SK-N-SH (cell line): ENCODE data around the gene ARPIN. TPM values are rescaled to one million over a fixed set of nuclear protein-coding genes. Genes with fewer than 3 reads are reported as not detected.
A peak's percentile ranks its signal among the peaks of the same experiment; 100 is the strongest.

Source experiments
- CTCF ChIA-PET: fragments of 300-600, 350-600 bp; formaldehyde crosslinking; extraction: SDS; loops from one replicate; lab custom pipeline; 2021; lab: Yijun Ruan, JAX
- POLR2A ChIA-PET: fragments of 350-600 bp; sonication (Branson Sonifier 250); formaldehyde crosslinking; extraction: SDS; loops from one replicate; lab custom pipeline; 2020; ENCODE audit warnings: antibody characterized with exemption, inconsistent platforms; lab: Yijun Ruan, JAX
- DNase-seq: peaks from one replicate; pipeline ENCODE4 v3.0.0; 2012
- H2AFZ ChIP-seq: fragments of 200-600 bp; sonication (generic); 2 replicates; pipeline ENCODE4 v1.8.1; 2016; ENCODE audit warnings: antibody characterized with exemption, mild to moderate bottlenecking, low read depth
- H3F3A ChIP-seq: fragments of 200-600 bp; sonication (generic); replicated peaks from 2 replicates; pipeline ENCODE3; 2016; ENCODE audit warnings: antibody characterized with exemption, mild to moderate bottlenecking; ENCODE audit not compliant: insufficient read depth
- H3K27ac ChIP-seq, 2 experiments: fragments of 200-500 bp in 1 of 2; fragments of 200-600 bp in 1 of 2; sonication (Bioruptor generic) in 1 of 2; sonication (generic), shearing (Covaris generic) in 1 of 2; 2 replicates each; pipeline versions ENCODE4 v1.5.1 to v1.6.1; 2014 to 2016; ENCODE audit warnings: low read depth in 2 of 2, inconsistent platforms in 1 of 2, low read length in 1 of 2, mild to moderate bottlenecking in 1 of 2, mixed read lengths in 1 of 2
- H3K27me3 ChIP-seq: fragments of 200-600 bp; sonication (generic), shearing (Covaris generic); 2 replicates; pipeline ENCODE4 v1.6.1; 2016; ENCODE audit warnings: mixed run types; ENCODE audit not compliant: insufficient read depth
- H3K36me3 ChIP-seq, 2 experiments: fragments of 200-500 bp in 1 of 2; fragments of 200-600 bp in 1 of 2; sonication (Bioruptor generic) in 1 of 2; sonication (generic) in 1 of 2; replicated peaks in 1 of 2; 2 replicates each; pipeline versions ENCODE3 to v1.5.1; 2014 to 2016; ENCODE audit warnings: low read length in 1 of 2, mild to moderate bottlenecking in 1 of 2; ENCODE audit not compliant: insufficient read depth in 2 of 2, control insufficient read depth in 1 of 2
- H3K4me1 ChIP-seq, 2 experiments: fragments of 200-500 bp in 1 of 2; fragments of 200-600 bp in 1 of 2; sonication (Bioruptor generic) in 1 of 2; sonication (generic), shearing (Covaris generic) in 1 of 2; 2 replicates each; pipeline versions ENCODE4 v1.5.1 to v1.6.1; 2014 to 2016; ENCODE audit warnings: low read depth in 1 of 2, low read length in 1 of 2, mixed run types in 1 of 2; ENCODE audit not compliant: insufficient read depth in 2 of 2, control insufficient read depth in 1 of 2
- H3K4me2 ChIP-seq: fragments of 200-600 bp; sonication (generic), shearing (Covaris generic); 2 replicates; pipeline ENCODE4 v1.6.1; 2017; ENCODE audit warnings: mixed run types
- H3K4me3 ChIP-seq, 2 experiments: fragments of 200-500 bp in 1 of 2; fragments of 200-600 bp in 1 of 2; sonication (Bioruptor generic) in 1 of 2; sonication (generic), shearing (Covaris generic) in 1 of 2; 2 replicates each; pipeline versions ENCODE4 v1.5.1 to v1.8.1; 2014 to 2016; ENCODE audit warnings: low read depth in 2 of 2, inconsistent platforms in 1 of 2, low read length in 1 of 2, mild to moderate bottlenecking in 1 of 2, mixed read lengths in 1 of 2, moderate library complexity in 1 of 2
- H3K79me2 ChIP-seq: fragments of 200-600 bp; sonication (generic); 2 replicates; pipeline ENCODE4 v1.8.1; 2017; ENCODE audit warnings: mild to moderate bottlenecking; ENCODE audit not compliant: insufficient read depth
- H3K9ac ChIP-seq: fragments of 200-600 bp; sonication (generic); 2 replicates; pipeline ENCODE4 v1.6.1; 2017; ENCODE audit warnings: mixed run types
- H3K9me2 ChIP-seq: fragments of 200-600 bp; sonication (generic); 2 replicates; pipeline ENCODE4 v1.6.1; 2017; ENCODE audit warnings: mixed run types
- H3K9me3 ChIP-seq: fragments of 200-600 bp; sonication (generic); 2 replicates; pipeline ENCODE4 v1.6.1; 2017; ENCODE audit warnings: mixed run types, mild to moderate bottlenecking, moderate library complexity
- H4K20me1 ChIP-seq: fragments of 200-600 bp; sonication (generic); 2 replicates; pipeline ENCODE4 v1.6.1; 2017; ENCODE audit warnings: mild to moderate bottlenecking, mixed run types; ENCODE audit not compliant: insufficient read depth
- CHD2 ChIP-seq: fragments of 150-350 bp; IDR thresholded peaks from 2 replicates; pipeline ENCODE4 v1.6.1; 2018; ENCODE audit warnings: low read length; ENCODE audit not compliant: partially characterized antibody
- ELF1 ChIP-seq: IDR thresholded peaks from 2 replicates; pipeline ENCODE4 v1.4.0; 2012
- EP300 ChIP-seq, 2 experiments: IDR thresholded peaks; 2 replicates each; pipeline versions ENCODE4 v1.4.0 to v1.6.1; 2012; ENCODE audit warnings: borderline replicate concordance in 1 of 2, low read depth in 1 of 2, low read length in 1 of 2
- FOXJ3 ChIP-seq: sonication (generic); formaldehyde crosslinking; IDR thresholded peaks from 2 replicates; pipeline ENCODE4 v1.5.1; 2020; ENCODE audit warnings: mild to moderate bottlenecking, missing genetic modification reagents
- FOXM1 ChIP-seq: IDR thresholded peaks from 2 replicates; pipeline ENCODE4 v1.4.0; 2012; ENCODE audit warnings: low read depth, mild to moderate bottlenecking
- GABPA ChIP-seq: IDR thresholded peaks from 2 replicates; pipeline ENCODE4 v1.4.0; 2012; ENCODE audit warnings: low read depth, mild to moderate bottlenecking
- GATA2 ChIP-seq: sonication (generic); formaldehyde crosslinking; IDR thresholded peaks from 2 replicates; pipeline ENCODE4 v1.5.0; 2020; ENCODE audit warnings: mild to moderate bottlenecking, missing genetic modification reagents
- JUND ChIP-seq: IDR thresholded peaks from 2 replicates; pipeline ENCODE4 v1.4.0; 2012
- MXI1 ChIP-seq: IDR thresholded peaks from 2 replicates; pipeline ENCODE4 v1.6.1; 2012; ENCODE audit warnings: mild to moderate bottlenecking, low read depth, low read length, improper control_type of control experiment
- NFIC ChIP-seq: IDR thresholded peaks from 2 replicates; pipeline ENCODE4 v1.4.0; 2012; ENCODE audit warnings: borderline replicate concordance
- NRF1 ChIP-seq: IDR thresholded peaks from 2 replicates; pipeline ENCODE4 v1.6.1; 2012; ENCODE audit warnings: low read depth, mild to moderate bottlenecking, low read length
- POLR2AphosphoS5 ChIP-seq: IDR thresholded peaks from 2 replicates; pipeline ENCODE4 v1.6.1; 2012; ENCODE audit warnings: low read depth, low read length
- RAD21 ChIP-seq: IDR thresholded peaks from 2 replicates; pipeline ENCODE4 v1.6.1; 2012; ENCODE audit warnings: mild to moderate bottlenecking, low read length
- RXRA ChIP-seq: IDR thresholded peaks from 2 replicates; pipeline ENCODE4 v1.4.0; 2012; ENCODE audit warnings: low read depth, mild to moderate bottlenecking, borderline replicate concordance
- SMC3 ChIP-seq: IDR thresholded peaks from 2 replicates; pipeline ENCODE4 v1.6.1; 2012; ENCODE audit warnings: low read depth, low read length, improper control_type of control experiment
- TAF1 ChIP-seq: IDR thresholded peaks from 2 replicates; pipeline ENCODE4 v1.6.1; 2012; ENCODE audit warnings: low read depth, mild to moderate bottlenecking, low read length, moderate library complexity, borderline replicate concordance
- TEAD4 ChIP-seq: IDR thresholded peaks from 2 replicates; pipeline ENCODE4 v1.4.0; 2012; ENCODE audit warnings: mild to moderate bottlenecking, borderline replicate concordance; ENCODE audit not compliant: insufficient read depth
- YY1 ChIP-seq: IDR thresholded peaks from 2 replicates; pipeline ENCODE4 v1.4.0; 2012; ENCODE audit warnings: low read depth, mild to moderate bottlenecking
- WGBS: methylation state at CpG from one replicate; pipeline ENCODE4 v1.1.6; 2017; ENCODE audit warnings: low lambda C conversion rate; 5-methylcytosine and 5-hydroxymethylcytosine counted together
- polyA plus RNA-seq, 3 experiments: library from polyadenylated mRNA; depleted of rRNA; stranded (reverse); fragments of >200 nt; gene quantifications; 2 replicates each; pipeline ENCODE4 v1.2.3, GENCODE V29; 2012
- TF ChIP-seq, protein P1 (sequence below): IDR thresholded peaks from 2 replicates; pipeline ENCODE4 v1.4.0; 2012; ENCODE audit warnings: low read depth, borderline replicate concordance
- TF ChIP-seq, protein P2 (sequence below): fragments of 200-600 bp; sonication (generic); IDR thresholded peaks from 2 replicates; pipeline ENCODE4 v1.6.1; 2017; ENCODE audit warnings: antibody characterized with exemption, mild to moderate bottlenecking, moderate library complexity
- TF ChIP-seq, protein P3 (sequence below): IDR thresholded peaks from 2 replicates; pipeline ENCODE4 v1.4.0; 2012; ENCODE audit warnings: low read depth
- TF ChIP-seq, protein P4 (sequence below): IDR thresholded peaks from 2 replicates; pipeline ENCODE4 v1.6.1; 2012; ENCODE audit warnings: mild to moderate bottlenecking, low read depth, low read length, moderate library complexity
- TF ChIP-seq, protein P5 (sequence below): fragments of 150-350 bp; IDR thresholded peaks from 2 replicates; pipeline ENCODE4 v1.6.1; 2017; ENCODE audit warnings: antibody characterized with exemption, low read length, low read depth, borderline replicate concordance
- TF ChIP-seq, protein P6 (sequence below): fragments of 150-350 bp; IDR thresholded peaks from 2 replicates; pipeline ENCODE4 v1.6.1; 2016; ENCODE audit warnings: mild to moderate bottlenecking, low read depth, low read length

ARPIN gene
- polyA plus RNA-seq, 1 of the 3 experiments (the other 2 are of a cell fraction), result 13.5 TPM

DNA sequence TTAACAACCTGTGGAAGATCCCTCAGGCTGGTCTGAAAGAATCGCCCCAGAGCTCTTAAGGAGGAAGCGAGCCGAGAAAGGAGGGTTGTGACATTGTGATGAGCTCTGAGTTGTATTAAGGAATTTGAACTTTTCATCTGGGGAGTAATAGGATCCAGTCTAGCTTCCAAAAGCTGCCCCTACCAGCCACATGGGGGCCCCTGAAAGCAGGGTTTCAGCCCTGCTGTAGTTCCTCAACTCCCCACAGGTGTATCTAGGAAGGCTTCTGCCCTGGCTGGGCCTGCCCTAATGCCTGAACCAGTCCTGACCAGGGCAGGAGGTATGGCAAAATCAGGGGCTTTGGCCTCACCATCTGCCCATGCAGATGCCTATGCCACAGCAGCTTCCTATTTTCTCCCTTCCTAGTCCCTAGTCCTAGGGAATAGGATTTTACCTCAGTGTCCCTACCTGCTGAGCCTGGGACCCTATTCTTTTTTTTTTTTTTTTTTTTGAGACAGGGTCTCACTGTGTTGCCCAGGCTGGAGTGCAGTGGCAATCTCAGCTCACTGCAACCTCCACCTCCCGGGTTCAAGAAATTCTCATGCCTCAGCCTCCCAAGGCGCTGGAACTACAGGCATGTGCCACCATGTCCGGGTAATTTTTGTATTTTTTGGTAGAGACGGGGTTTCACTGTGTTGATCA lies 14.0 kb downstream of the ARPIN start:
- H3K4me3 ChIP-seq, result no peak overlapping the region
- peaks cover under 1% of the 10 kb centered on the region; the same call in 1 of the 2 replicates for H3K79me2 ChIP-seq
- ChIA-PET CTCF (interaction anchor here (0.6 to 4.1 kb wide), 9 partner anchors 9 to 187 kb away, joined by 3 to 29 read pairs (median 4); no protein-coding TSS in a partner anchor), POLR2A (interaction anchor here (0.6 to 0.7 kb wide), 2 partner anchors 14 to 996 kb away, joined by 3 read pairs; no protein-coding TSS in a partner anchor)
- H3K27ac ChIP-seq, result no peak overlapping the region
- 94% methylated on average over 7 of the region's 7 CpGs for WGBS
- no peak overlapping the region for H2AFZ ChIP-seq
- H4K20me1 ChIP-seq, result no peaks in the 10 kb centered on the region
- peak; percentile 74 for DNase-seq
- no peak overlapping the region for H3K9ac ChIP-seq
- H3K9me3 ChIP-seq, result no peaks in the 10 kb centered on the region
- H3K36me3 ChIP-seq, result peaks cover 0 to 9% of the 10 kb centered on the region in 2 experiments
- no peaks in the 10 kb centered on the region for H3K4me1 ChIP-seq
- TF ChIP-seq, protein P1, sequence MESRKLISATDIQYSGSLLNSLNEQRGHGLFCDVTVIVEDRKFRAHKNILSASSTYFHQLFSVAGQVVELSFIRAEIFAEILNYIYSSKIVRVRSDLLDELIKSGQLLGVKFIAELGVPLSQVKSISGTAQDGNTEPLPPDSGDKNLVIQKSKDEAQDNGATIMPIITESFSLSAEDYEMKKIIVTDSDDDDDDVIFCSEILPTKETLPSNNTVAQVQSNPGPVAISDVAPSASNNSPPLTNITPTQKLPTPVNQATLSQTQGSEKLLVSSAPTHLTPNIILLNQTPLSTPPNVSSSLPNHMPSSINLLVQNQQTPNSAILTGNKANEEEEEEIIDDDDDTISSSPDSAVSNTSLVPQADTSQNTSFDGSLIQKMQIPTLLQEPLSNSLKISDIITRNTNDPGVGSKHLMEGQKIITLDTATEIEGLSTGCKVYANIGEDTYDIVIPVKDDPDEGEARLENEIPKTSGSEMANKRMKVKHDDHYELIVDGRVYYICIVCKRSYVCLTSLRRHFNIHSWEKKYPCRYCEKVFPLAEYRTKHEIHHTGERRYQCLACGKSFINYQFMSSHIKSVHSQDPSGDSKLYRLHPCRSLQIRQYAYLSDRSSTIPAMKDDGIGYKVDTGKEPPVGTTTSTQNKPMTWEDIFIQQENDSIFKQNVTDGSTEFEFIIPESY, result no peak
- TF ChIP-seq, protein P2, sequence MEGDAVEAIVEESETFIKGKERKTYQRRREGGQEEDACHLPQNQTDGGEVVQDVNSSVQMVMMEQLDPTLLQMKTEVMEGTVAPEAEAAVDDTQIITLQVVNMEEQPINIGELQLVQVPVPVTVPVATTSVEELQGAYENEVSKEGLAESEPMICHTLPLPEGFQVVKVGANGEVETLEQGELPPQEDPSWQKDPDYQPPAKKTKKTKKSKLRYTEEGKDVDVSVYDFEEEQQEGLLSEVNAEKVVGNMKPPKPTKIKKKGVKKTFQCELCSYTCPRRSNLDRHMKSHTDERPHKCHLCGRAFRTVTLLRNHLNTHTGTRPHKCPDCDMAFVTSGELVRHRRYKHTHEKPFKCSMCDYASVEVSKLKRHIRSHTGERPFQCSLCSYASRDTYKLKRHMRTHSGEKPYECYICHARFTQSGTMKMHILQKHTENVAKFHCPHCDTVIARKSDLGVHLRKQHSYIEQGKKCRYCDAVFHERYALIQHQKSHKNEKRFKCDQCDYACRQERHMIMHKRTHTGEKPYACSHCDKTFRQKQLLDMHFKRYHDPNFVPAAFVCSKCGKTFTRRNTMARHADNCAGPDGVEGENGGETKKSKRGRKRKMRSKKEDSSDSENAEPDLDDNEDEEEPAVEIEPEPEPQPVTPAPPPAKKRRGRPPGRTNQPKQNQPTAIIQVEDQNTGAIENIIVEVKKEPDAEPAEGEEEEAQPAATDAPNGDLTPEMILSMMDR, result peak; percentile 56
- TF ChIP-seq GATA2, result no peak
- no peak for TF ChIP-seq CHD2
- no peak for TF ChIP-seq RXRA
- TF ChIP-seq FOXJ3, result no peak
- peak; percentile 52 for TF ChIP-seq SMC3
- TF ChIP-seq GABPA, result no peak
- no peak for TF ChIP-seq NRF1
- TF ChIP-seq, protein P3, sequence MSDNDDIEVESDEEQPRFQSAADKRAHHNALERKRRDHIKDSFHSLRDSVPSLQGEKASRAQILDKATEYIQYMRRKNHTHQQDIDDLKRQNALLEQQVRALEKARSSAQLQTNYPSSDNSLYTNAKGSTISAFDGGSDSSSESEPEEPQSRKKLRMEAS, result no peak
- TF ChIP-seq, protein P4, sequence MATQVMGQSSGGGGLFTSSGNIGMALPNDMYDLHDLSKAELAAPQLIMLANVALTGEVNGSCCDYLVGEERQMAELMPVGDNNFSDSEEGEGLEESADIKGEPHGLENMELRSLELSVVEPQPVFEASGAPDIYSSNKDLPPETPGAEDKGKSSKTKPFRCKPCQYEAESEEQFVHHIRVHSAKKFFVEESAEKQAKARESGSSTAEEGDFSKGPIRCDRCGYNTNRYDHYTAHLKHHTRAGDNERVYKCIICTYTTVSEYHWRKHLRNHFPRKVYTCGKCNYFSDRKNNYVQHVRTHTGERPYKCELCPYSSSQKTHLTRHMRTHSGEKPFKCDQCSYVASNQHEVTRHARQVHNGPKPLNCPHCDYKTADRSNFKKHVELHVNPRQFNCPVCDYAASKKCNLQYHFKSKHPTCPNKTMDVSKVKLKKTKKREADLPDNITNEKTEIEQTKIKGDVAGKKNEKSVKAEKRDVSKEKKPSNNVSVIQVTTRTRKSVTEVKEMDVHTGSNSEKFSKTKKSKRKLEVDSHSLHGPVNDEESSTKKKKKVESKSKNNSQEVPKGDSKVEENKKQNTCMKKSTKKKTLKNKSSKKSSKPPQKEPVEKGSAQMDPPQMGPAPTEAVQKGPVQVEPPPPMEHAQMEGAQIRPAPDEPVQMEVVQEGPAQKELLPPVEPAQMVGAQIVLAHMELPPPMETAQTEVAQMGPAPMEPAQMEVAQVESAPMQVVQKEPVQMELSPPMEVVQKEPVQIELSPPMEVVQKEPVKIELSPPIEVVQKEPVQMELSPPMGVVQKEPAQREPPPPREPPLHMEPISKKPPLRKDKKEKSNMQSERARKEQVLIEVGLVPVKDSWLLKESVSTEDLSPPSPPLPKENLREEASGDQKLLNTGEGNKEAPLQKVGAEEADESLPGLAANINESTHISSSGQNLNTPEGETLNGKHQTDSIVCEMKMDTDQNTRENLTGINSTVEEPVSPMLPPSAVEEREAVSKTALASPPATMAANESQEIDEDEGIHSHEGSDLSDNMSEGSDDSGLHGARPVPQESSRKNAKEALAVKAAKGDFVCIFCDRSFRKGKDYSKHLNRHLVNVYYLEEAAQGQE, result no peak
- no peak for TF ChIP-seq TAF1
- TF ChIP-seq, protein P5, sequence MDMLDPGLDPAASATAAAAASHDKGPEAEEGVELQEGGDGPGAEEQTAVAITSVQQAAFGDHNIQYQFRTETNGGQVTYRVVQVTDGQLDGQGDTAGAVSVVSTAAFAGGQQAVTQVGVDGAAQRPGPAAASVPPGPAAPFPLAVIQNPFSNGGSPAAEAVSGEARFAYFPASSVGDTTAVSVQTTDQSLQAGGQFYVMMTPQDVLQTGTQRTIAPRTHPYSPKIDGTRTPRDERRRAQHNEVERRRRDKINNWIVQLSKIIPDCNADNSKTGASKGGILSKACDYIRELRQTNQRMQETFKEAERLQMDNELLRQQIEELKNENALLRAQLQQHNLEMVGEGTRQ, result no peak
- no peak for TF ChIP-seq YY1
- no peak for TF ChIP-seq ELF1
- no peak for TF ChIP-seq POLR2AphosphoS5
- TF ChIP-seq MXI1, result no peak
- TF ChIP-seq EP300 (IDR thresholded peaks at IDR 0.05; ENCODE audit: borderline replicate concordance in 1 of 2, low read depth in 1 of 2, low read length in 1 of 2), result no peak
- no peak for TF ChIP-seq JUND
- TF ChIP-seq FOXM1, result no peak
- TF ChIP-seq NFIC, result no peak
- no peak for TF ChIP-seq TEAD4
- TF ChIP-seq RAD21, result peak; percentile 68
- TF ChIP-seq, protein P6, sequence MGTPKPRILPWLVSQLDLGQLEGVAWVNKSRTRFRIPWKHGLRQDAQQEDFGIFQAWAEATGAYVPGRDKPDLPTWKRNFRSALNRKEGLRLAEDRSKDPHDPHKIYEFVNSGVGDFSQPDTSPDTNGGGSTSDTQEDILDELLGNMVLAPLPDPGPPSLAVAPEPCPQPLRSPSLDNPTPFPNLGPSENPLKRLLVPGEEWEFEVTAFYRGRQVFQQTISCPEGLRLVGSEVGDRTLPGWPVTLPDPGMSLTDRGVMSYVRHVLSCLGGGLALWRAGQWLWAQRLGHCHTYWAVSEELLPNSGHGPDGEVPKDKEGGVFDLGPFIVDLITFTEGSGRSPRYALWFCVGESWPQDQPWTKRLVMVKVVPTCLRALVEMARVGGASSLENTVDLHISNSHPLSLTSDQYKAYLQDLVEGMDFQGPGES, result no peak
- peaks cover 18% of the 10 kb centered on the region for H3F3A ChIP-seq
- H3K27me3 ChIP-seq, result no peaks in the 10 kb centered on the region
- no peak overlapping the region for H3K4me2 ChIP-seq
- no peaks in the 10 kb centered on the region for H3K9me2 ChIP-seq
